Astrocyte (in vitro differentiated cells and primary cell): Measurements from ENCODE around the gene PPP6R3.

Source experiments
- CTCF ChIP-seq: IDR thresholded peaks from 2 replicates; pipeline ENCODE4 v1.5.1; 2011; ENCODE audit warnings: low read depth, mild to moderate bottlenecking, inconsistent platforms, low read length, moderate library complexity; ENCODE audit not compliant: insufficient read depth
- EZH2 ChIP-seq: IDR thresholded peaks from 2 replicates; pipeline ENCODE4 v1.6.1; 2012; ENCODE audit warnings: mild to moderate bottlenecking, low read length, inconsistent platforms; ENCODE audit not compliant: insufficient read depth

DNA sequence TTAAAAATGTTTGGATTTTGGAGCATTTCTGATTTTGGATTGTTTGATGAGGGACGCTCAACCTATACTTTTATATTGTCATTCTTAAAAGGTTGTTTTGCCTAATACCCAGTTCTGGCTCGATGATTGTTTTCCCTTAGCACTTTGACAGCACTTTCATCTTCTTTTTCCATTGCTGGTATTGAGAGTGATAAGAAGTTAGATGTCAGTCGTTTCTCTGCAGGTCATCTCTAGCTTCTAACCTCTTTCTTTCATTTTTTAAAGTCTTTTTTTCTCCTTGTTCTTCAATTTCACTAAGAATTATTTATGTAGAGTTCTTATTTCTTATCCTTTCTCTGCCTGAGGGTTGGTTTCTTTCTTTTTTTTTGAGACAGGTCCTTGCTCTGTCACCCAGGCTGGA is 18.8 kb downstream of the PPP6R3 start:
- TF ChIP-seq CTCF (no peak), EZH2 (no peak)
